Measurements from ENCODE around the gene ARAP1. TPM values are rescaled to one million over a fixed set of nuclear protein-coding genes. Genes with fewer than 3 reads are reported as not detected.

The ARAP1 gene
- polyA plus RNA-seq, 1 experiment = 52.4 TPM

DNA sequence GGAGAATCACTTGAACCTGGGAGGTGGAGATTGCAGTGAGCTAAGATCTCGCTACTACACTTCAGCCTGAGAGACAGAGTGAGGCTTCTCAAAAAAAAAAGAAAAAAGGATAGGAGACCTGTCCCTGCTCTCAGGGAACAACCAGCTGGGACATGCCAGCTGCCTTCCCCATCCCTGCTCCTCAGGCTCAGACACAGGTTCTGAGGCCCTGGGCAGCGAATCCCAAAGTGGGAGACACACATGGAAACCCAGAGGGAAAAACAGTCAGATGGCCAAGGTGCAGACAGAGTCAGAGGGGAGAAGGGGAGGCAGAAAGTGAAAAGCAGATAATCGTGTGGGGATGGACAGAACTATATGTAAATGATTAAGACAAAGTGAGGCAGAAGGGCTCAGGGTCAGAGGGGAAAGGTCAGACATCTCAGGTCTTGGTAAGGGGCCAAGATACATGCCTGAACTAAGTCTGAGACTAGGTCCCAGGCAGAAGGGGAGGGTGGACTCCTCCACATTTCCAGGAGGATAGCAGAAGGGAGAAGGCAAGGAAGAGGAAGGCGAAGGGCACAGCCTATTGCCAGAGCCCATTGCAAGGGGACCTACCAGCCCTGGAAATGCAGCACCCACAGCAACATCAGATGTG is 27.4 kb upstream of the ARAP1 start:
- TF ChIP-seq, protein P1, sequence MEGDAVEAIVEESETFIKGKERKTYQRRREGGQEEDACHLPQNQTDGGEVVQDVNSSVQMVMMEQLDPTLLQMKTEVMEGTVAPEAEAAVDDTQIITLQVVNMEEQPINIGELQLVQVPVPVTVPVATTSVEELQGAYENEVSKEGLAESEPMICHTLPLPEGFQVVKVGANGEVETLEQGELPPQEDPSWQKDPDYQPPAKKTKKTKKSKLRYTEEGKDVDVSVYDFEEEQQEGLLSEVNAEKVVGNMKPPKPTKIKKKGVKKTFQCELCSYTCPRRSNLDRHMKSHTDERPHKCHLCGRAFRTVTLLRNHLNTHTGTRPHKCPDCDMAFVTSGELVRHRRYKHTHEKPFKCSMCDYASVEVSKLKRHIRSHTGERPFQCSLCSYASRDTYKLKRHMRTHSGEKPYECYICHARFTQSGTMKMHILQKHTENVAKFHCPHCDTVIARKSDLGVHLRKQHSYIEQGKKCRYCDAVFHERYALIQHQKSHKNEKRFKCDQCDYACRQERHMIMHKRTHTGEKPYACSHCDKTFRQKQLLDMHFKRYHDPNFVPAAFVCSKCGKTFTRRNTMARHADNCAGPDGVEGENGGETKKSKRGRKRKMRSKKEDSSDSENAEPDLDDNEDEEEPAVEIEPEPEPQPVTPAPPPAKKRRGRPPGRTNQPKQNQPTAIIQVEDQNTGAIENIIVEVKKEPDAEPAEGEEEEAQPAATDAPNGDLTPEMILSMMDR (IDR thresholded peaks at IDR 0.05; ENCODE audit: low read depth, low read length) = no peak
- H3K27me3 ChIP-seq (ENCODE audit: control insufficient read depth, insufficient read depth, low read length) = peaks cover 3% of the 10 kb centered on the region
- DNase-seq (ENCODE audit: low read depth, low spot score) = no peak
- H3K4me3 ChIP-seq (ENCODE audit: low read depth, low read length) = no peak overlapping the region
- CTCF ChIA-PET = interaction anchor here (0.8 to 1.3 kb wide), 2 partner anchors 13 to 15 kb away, joined by 4 read pairs; partner anchors contain the start of gene STARD10
- POLR2A ChIA-PET = no interaction called here
- H3K27ac ChIP-seq (ENCODE audit: low read depth, low read length) = no peak overlapping the region
- H3K9me3 ChIP-seq (ENCODE audit: control insufficient read depth, insufficient read depth, low read length) = no peaks in the 10 kb centered on the region

- no peak for DNase-seq (ENCODE audit: low read depth, low spot score)
- peaks cover 3% of the 10 kb centered on the region for H3K27me3 ChIP-seq (ENCODE audit: control insufficient read depth, insufficient read depth, low read length)
- H3K27ac ChIP-seq (ENCODE audit: low read depth, low read length) = no peak overlapping the region
- H3K9me3 ChIP-seq (ENCODE audit: control insufficient read depth, insufficient read depth, low read length) = no peaks in the 10 kb centered on the region
- POLR2A ChIA-PET = no interaction called here
- TF ChIP-seq, protein P1 (IDR thresholded peaks at IDR 0.05; ENCODE audit: low read depth, low read length) = no peak
- CTCF ChIA-PET = interaction anchor here (0.8 to 1.3 kb wide), 2 partner anchors 14 to 16 kb away, joined by 4 read pairs; partner anchors contain the start of gene STARD10
- no peak overlapping the region for H3K4me3 ChIP-seq (ENCODE audit: low read depth, low read length)
These were observed 26.6 kb upstream of the ARAP1 start for GRCh38 chr11:72778535-72779494.

- ChIA-PET CTCF (interaction anchor here (1.0 kb wide), 1 partner anchor 53 kb away, joined by 3 read pairs; no protein-coding TSS in a partner anchor), POLR2A (no interaction called here)
- Histone ChIP-seq H3K9me3 (ENCODE audit: control insufficient read depth, insufficient read depth, low read length) (no peaks in the 10 kb centered on the region), H3K27me3 (ENCODE audit: control insufficient read depth, insufficient read depth, low read length) (peaks cover 3% of the 10 kb centered on the region), H3K4me3 (ENCODE audit: low read depth, low read length) (no peak overlapping the region), H3K27ac (ENCODE audit: low read depth, low read length) (no peak overlapping the region)
- TF ChIP-seq, protein P1 (IDR thresholded peaks at IDR 0.05; ENCODE audit: low read depth, low read length) = no peak
- DNase-seq (ENCODE audit: low read depth, low spot score) = no peak
These were observed 25.6 kb upstream of the ARAP1 start for GRCh38 chr11:72777755-72778278.

DNA sequence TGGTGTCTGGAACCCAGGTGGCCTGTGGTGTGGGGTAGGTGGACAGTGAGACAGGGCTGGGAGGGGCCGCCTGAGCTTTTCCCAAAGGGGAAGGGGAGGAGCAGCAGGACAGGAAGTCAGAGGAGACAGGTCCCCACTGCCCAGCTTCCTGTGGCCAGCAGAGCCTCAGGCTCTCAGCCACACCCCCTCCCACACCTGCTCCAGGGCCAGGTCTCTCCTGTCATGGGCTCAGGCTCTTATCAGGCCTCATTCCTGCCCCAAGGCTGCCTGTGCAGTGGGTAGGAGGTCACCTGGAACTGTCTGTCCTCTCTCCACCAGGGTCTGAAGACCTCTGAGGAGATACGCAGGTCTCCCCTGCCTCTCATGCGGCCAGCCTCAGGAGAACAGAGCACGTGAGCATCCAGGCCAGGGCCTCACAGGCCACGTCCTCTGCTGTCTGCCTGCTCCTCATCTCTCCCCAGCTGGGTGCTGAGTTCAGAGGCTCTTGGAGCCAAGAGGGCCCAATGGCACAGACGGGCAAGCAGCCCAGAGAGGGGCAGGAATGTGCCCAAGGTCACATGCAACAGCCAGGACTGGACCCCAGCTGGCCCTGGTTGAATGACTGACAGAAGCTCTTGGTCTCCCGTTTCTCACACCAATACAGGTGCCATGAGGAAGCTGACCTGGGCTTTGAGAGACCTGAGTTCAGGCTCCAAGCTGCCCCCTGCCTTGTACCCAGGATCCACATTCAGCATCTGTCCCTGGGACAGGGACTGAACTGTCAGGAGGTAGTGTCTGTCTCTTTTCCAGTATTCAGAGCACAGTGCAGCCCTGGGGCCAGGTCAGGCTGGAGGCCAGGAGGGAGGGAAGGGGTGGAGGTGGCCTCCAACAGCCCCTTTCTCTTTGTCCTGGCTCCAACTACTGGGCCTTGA is 24.9 kb upstream of the ARAP1 start:
- TF ChIP-seq, protein P1 (IDR thresholded peaks at IDR 0.05; ENCODE audit: low read depth, low read length) = no peak
- ChIA-PET POLR2A (no interaction called here), CTCF (interaction anchor here (1.0 kb wide), 1 partner anchor 52 kb away, joined by 3 read pairs; no protein-coding TSS in a partner anchor)
- Histone ChIP-seq H3K4me3 (ENCODE audit: low read depth, low read length) (no peak overlapping the region), H3K27ac (ENCODE audit: low read depth, low read length) (no peak overlapping the region), H3K27me3 (ENCODE audit: control insufficient read depth, insufficient read depth, low read length) (peaks cover 3% of the 10 kb centered on the region), H3K9me3 (ENCODE audit: control insufficient read depth, insufficient read depth, low read length) (no peaks in the 10 kb centered on the region)
- DNase-seq (ENCODE audit: low read depth, low spot score) = no peak

All from AG04450 (cell line).